Measurements from ENCODE around the gene SV2B. TPM values are rescaled to one million over a fixed set of nuclear protein-coding genes. Genes with fewer than 3 reads are reported as not detected.
A peak's percentile ranks its signal among the peaks of the same experiment; 100 is the strongest.

The SV2B gene
- total and polyA plus RNA-seq, 9 of the 15 experiments (the other 6 are each of a cell fraction or from before 2014, with no cell fraction given) = 0.01 to 0.25 (median 0.11) TPM

DNA sequence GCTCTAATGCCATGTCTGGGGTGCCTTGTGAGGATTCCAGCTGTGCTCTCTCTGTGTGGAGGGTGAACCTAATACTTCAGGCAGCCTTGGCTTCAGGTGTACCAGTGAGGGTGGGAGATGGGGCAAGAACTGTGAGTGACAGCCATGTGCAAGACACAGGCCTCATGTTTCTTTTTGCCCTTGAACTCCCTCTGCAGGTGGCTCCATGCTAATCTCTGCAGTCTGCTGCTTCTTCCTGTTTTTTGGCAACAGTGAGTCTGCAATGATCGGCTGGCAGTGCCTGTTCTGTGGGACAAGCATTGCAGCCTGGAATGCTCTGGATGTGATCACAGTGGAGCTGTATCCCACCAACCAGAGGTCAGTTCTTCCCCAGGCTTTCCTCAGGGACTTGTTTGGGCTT is 189.3 kb downstream of the SV2B start (continued):
- TF ChIP-seq, protein P1, sequence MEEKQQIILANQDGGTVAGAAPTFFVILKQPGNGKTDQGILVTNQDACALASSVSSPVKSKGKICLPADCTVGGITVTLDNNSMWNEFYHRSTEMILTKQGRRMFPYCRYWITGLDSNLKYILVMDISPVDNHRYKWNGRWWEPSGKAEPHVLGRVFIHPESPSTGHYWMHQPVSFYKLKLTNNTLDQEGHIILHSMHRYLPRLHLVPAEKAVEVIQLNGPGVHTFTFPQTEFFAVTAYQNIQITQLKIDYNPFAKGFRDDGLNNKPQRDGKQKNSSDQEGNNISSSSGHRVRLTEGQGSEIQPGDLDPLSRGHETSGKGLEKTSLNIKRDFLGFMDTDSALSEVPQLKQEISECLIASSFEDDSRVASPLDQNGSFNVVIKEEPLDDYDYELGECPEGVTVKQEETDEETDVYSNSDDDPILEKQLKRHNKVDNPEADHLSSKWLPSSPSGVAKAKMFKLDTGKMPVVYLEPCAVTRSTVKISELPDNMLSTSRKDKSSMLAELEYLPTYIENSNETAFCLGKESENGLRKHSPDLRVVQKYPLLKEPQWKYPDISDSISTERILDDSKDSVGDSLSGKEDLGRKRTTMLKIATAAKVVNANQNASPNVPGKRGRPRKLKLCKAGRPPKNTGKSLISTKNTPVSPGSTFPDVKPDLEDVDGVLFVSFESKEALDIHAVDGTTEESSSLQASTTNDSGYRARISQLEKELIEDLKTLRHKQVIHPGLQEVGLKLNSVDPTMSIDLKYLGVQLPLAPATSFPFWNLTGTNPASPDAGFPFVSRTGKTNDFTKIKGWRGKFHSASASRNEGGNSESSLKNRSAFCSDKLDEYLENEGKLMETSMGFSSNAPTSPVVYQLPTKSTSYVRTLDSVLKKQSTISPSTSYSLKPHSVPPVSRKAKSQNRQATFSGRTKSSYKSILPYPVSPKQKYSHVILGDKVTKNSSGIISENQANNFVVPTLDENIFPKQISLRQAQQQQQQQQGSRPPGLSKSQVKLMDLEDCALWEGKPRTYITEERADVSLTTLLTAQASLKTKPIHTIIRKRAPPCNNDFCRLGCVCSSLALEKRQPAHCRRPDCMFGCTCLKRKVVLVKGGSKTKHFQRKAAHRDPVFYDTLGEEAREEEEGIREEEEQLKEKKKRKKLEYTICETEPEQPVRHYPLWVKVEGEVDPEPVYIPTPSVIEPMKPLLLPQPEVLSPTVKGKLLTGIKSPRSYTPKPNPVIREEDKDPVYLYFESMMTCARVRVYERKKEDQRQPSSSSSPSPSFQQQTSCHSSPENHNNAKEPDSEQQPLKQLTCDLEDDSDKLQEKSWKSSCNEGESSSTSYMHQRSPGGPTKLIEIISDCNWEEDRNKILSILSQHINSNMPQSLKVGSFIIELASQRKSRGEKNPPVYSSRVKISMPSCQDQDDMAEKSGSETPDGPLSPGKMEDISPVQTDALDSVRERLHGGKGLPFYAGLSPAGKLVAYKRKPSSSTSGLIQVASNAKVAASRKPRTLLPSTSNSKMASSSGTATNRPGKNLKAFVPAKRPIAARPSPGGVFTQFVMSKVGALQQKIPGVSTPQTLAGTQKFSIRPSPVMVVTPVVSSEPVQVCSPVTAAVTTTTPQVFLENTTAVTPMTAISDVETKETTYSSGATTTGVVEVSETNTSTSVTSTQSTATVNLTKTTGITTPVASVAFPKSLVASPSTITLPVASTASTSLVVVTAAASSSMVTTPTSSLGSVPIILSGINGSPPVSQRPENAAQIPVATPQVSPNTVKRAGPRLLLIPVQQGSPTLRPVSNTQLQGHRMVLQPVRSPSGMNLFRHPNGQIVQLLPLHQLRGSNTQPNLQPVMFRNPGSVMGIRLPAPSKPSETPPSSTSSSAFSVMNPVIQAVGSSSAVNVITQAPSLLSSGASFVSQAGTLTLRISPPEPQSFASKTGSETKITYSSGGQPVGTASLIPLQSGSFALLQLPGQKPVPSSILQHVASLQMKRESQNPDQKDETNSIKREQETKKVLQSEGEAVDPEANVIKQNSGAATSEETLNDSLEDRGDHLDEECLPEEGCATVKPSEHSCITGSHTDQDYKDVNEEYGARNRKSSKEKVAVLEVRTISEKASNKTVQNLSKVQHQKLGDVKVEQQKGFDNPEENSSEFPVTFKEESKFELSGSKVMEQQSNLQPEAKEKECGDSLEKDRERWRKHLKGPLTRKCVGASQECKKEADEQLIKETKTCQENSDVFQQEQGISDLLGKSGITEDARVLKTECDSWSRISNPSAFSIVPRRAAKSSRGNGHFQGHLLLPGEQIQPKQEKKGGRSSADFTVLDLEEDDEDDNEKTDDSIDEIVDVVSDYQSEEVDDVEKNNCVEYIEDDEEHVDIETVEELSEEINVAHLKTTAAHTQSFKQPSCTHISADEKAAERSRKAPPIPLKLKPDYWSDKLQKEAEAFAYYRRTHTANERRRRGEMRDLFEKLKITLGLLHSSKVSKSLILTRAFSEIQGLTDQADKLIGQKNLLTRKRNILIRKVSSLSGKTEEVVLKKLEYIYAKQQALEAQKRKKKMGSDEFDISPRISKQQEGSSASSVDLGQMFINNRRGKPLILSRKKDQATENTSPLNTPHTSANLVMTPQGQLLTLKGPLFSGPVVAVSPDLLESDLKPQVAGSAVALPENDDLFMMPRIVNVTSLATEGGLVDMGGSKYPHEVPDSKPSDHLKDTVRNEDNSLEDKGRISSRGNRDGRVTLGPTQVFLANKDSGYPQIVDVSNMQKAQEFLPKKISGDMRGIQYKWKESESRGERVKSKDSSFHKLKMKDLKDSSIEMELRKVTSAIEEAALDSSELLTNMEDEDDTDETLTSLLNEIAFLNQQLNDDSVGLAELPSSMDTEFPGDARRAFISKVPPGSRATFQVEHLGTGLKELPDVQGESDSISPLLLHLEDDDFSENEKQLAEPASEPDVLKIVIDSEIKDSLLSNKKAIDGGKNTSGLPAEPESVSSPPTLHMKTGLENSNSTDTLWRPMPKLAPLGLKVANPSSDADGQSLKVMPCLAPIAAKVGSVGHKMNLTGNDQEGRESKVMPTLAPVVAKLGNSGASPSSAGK (IDR thresholded peaks at IDR 0.05) = peak; percentile 55
- TF ChIP-seq, protein P2, sequence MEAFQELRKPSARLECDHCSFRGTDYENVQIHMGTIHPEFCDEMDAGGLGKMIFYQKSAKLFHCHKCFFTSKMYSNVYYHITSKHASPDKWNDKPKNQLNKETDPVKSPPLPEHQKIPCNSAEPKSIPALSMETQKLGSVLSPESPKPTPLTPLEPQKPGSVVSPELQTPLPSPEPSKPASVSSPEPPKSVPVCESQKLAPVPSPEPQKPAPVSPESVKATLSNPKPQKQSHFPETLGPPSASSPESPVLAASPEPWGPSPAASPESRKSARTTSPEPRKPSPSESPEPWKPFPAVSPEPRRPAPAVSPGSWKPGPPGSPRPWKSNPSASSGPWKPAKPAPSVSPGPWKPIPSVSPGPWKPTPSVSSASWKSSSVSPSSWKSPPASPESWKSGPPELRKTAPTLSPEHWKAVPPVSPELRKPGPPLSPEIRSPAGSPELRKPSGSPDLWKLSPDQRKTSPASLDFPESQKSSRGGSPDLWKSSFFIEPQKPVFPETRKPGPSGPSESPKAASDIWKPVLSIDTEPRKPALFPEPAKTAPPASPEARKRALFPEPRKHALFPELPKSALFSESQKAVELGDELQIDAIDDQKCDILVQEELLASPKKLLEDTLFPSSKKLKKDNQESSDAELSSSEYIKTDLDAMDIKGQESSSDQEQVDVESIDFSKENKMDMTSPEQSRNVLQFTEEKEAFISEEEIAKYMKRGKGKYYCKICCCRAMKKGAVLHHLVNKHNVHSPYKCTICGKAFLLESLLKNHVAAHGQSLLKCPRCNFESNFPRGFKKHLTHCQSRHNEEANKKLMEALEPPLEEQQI (IDR thresholded peaks at IDR 0.05) = no peak
- TF ChIP-seq, protein P3, sequence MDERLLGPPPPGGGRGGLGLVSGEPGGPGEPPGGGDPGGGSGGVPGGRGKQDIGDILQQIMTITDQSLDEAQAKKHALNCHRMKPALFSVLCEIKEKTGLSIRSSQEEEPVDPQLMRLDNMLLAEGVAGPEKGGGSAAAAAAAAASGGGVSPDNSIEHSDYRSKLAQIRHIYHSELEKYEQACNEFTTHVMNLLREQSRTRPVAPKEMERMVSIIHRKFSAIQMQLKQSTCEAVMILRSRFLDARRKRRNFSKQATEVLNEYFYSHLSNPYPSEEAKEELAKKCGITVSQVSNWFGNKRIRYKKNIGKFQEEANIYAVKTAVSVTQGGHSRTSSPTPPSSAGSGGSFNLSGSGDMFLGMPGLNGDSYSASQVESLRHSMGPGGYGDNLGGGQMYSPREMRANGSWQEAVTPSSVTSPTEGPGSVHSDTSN (CRISPR knock-in tag; IDR thresholded peaks at IDR 0.05; ENCODE audit: low read depth) = peak; percentile 66
- TF ChIP-seq, protein P3 (tag; conservative IDR thresholded peaks at IDR 0.05; ENCODE audit: low read depth) = peak; percentile 69
- TF ChIP-seq CTBP1 (IDR thresholded peaks at IDR 0.05; ENCODE audit: borderline replicate concordance) = peak; percentile 22; the same call in 1 of the 2 replicates

All from K562 (cell line).